ENCODE measurements around the gene ACY1.
"Not testable (repeated sequence)": the region's sequence is repeated elsewhere in the genome, so short reads cannot be mapped to it uniquely, and the experiment has no call there.

Gene ACY1

GRCh38 chr3:51986010-51986947 is 2.9 kb downstream of the ACY1 start:
- no peak for DNase-seq

- DNase-seq, result no peak
These were observed 4.2 kb downstream of the ACY1 start for GRCh38 chr3:51987568-51987967.

- no peak for DNase-seq
These were observed 5.2 kb downstream of the ACY1 start for GRCh38 chr3:51988286-51989146.

GRCh38 chr3:51990501-51990971 is 7.2 kb downstream of the ACY1 start:
- DNase-seq, result not testable (repeated sequence)

DNA sequence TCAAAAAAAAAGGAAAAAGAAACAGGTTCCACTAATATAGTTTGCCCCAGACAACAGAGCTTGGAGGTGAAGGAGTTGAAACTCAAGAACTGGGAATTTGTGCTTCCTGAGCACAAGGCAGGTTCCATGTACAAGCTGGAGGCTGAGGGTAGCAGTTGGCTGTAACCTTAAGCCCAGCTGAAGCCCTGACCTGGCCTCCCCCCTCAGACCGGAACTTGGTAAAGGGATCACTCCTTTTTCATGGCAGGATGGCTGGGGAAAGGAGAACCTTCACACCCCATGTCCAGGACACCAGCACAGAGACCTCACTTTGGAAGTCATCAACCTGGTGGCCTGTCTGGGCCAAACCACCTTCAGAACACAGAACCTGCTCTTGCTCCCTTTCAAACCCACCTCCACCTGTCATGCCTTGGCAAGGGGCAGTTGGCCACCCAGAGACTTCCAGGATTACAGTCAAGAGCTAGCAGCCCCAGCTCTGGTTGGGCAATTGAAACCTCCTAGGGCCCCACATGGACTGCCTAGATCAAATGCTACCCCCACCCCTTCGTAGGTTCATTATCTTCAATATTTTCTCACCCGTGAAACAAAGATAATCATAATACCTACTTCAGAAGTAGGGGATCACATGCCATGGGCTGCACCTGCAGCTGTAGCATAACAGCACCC is 8.8 kb downstream of the ACY1 start:
- DNase-seq, result no peak

DNA sequence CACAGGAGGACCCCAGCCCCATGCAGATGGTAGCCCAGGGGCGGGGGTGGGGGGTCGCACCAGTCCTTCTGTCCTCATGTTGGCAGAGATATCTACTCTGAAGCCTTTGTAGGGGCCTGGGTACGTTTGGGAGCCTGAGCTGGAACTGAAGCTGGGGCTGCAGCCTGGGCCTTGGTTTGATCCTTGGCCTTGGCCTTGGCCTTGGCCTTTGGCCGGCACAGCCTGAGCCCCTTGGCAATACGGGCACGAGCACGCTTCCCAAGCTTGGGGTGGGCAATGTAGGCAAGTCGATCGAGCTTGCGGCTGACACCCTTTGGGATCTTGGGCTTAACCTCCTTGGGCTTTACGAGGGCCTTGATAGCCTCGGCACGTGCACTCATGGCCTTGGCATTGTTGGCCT is 10.3 kb downstream of the ACY1 start:
- not testable (repeated sequence) for DNase-seq

- DNase-seq, result no peak
These were observed 11.2 kb downstream of the ACY1 start for GRCh38 chr3:51994530-51994929.

DNA sequence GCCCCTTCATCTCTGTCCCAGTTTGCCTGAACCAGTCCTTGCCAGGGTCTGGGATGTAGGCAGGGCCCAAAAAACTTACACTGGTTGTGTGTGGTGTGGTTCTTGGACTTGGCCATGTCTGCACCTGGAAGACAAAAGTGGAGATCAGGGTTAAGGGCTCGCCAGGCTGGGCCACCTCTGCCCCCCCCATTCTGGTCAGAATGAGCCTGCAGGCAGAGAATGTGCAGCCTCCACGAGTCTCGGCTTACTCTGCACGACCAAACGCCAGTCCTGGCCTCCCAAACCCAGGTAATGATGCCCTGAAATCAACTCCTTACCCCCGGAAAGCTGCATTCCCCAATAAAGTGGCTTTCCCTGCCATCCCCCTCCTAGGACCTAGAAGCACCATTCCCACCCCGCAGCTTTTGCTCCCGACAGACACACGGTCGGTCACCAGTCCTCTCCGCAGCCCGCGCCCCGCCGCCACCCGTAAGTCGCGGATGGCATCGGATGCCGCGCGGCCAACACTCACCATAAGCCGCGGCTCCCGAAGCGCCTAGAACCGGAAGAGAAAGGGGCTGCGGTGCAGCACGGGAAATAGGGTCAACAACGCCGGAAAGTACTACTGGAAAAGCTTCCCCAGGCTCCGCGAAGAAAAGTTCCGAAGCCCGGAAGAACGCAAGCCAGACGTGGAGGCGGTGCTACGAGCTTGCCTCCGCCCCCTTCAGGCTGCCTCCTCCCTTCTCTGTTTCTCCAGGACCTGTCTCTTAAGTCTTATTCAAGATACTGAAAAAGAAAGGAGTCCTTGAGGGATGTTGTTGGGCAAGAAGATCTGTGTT is 12.2 kb downstream of the ACY1 start, which contains the start of gene RPL29:
Gene RPL29, minus strand, starts transcription at position 550 of the 818 bp plus-strand sequence. Its CDS starts 434 bp downstream, at position 116.
- DNase-seq, result peak; percentile 95

- DNase-seq, result no peak
These were observed 13.8 kb downstream of the ACY1 start for GRCh38 chr3:51997172-51997571.

DNA sequence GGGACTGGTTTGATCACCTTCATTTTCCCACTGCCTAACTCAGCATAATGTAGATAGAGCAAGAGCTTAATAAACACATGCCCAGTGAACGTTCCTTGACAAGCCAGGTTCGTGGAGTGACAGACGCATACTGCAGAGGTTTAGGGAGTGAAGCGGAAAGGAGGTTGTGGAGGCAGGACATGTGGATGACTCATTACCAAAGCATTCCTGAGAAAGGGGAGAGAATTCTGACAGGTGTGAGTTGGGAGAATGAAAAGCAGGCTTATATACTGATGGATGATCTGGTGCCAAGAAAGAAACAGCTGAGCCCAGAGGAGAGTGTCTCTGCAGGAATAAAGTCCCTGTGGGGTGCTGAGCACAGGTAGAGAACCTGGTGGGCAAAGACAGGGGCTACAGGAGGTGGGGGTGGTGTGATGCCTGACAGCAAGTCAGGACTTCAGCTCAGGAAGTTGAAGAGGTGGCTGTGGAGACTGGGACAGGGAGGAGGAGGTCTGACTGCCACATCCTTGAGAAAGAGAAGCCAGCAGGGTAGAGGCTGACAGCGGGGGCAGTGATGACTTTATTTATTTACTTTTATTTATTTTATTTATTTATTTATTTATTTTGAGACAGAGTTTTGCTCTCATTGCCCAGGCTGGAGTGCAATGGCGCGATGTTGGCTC is 14.7 kb downstream of the ACY1 start:
- no peak for DNase-seq

GRCh38 chr3:51998774-51999173 is 15.4 kb downstream of the ACY1 start:
- no peak for DNase-seq

DNA sequence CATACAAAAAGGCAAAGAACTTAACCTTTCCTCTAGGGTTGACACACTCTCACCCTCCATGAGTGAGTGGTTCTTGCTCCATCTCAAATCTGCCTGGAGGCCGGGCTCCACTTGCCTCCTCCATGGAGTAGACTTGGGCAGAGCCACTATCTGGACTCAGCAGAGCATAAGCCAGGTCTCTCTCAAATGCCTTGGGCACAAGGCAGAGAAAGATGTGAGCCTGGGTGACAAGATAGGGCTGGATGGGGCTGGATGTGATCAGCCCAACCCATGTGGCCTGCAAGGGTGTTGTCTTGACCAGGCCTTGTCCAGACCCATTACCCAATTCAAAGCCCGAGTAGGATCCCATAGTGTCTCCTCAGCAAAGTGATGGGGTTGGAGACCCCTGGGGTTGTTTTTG is 16.5 kb downstream of the ACY1 start:
- DNase-seq, result no peak

DNA sequence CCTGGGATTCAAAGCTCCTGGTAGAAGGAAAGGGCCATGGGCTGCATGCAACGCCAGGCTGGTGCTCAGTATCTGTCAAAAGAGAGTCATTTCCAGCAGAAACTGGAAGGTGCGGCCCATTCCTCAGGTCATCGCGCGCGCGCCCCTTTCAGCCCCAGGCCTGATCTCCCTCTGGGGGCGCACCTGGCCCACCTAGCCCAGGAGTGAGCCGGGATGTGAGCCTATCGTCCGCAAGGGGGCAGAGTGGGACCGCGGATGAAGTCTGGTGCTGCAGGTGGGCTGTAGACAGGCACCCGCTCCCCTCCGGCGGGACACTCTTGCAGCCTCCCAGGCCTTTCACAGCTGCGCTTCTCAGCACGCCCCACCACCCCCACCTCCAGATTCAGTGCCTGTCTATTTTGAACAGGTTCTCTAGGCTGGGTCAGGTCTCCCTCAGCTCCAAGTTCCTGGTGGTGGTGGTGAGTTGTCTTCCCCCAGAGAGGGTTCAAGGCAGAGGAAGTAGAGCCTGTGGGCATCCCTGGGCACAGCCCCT is 18.2 kb downstream of the ACY1 start:
- DNase-seq, result peak; percentile 66

- no peak for DNase-seq
These were observed 19.4 kb downstream of the ACY1 start for GRCh38 chr3:52002748-52003147.

DNA sequence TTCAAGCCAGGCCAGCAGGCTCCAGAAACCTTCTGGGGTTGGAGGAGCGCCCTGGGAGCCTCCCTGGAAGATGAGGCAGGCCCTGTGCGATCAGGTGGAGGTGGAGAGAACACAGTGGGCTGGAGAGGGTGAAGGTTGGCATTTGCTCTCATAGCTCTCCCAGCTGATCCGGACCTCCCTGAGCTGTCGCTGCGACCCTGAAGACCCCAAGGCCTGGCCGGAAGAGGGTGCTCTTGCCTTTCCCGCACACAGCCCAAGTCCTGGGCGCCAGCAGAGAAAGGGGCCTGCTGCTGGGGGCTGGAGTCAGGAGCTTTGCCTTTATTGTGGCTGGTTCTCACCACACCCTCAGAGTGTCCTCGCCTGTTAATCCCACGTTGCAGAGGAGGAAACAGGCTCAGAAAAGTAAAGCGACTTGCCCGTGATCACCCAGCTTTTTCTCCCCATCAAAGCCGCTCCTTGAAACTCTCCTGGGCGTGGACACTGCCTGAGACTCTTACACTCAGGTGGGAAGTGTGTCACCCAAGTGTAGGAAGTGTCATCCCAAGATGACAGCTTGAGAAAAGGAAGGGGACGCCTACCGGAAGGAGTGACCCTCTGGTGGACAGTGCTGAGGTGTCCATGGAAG is 20.9 kb downstream of the ACY1 start:
- peak; percentile 71 for DNase-seq

DNA sequence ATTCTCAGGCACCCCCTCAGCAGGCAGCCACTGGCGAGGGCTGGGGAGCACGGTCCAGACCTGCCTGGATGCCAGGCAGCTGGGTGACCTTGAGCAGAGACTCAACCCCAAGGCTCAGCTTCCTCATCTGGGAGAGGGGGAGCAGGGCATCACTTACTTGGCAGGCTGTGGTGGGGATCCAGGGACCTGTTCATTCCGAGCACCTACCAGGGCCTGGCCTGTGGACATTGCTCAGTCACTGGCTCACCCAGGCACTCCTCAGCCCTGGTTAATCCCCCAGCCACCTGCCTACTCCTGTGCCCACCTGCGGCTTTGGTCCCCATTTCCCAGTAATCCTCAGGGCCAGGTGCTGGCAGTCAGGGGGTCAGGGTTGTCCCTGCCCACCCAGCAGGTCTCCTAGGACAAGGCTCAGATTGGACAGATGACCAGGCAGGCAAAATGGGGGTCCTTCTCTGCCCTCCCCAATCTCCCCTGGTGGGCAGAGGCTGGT is 21.6 kb downstream of the ACY1 start:
- DNase-seq, result no peak

GRCh38 chr3:52005571-52005986 is 22.2 kb downstream of the ACY1 start:
- peak; percentile 79 for DNase-seq

- no peak for DNase-seq
These were observed 22.9 kb downstream of the ACY1 start for GRCh38 chr3:52006017-52006819.

DNA sequence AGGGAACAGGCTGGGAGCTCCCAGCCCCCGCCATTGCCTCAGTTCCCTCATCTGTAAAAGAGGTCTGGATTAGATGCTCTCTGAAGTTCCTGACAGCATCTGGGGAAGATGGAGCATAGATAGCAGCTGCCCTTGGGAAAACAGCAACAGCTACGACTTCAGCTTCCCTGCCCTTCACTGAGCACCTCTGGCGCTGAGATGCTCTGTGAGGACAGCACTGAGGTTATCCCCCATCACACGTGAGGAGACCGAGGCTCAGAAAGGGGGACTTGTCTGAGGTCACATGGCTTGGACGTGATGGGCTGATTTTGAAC is 23.4 kb downstream of the ACY1 start:
- no peak for DNase-seq

DNA sequence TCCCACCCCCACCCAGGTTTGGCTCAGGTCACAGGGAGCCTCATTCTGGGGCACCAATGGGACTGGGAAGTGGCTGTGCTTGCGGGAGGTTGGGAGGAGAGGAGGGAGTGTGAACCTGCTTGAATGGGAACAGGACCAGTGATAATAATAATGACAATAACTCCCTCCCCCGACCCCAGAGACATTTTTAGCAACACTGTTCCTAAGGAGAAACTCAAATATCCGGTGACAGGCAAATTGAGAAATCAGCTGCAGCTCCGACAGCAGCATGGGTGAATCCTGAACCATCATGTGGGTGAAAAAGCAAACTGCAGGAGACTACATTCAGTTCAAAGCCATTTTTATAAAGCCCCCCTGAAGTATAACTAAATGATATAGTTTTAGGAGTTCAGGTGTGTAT is 24.0 kb downstream of the ACY1 start:
- no peak for DNase-seq
